GM21619 (cell line): ENCODE results near the gene PDE3A.
"Not testable (repeated sequence)": the region's sequence is repeated elsewhere in the genome, so short reads cannot be mapped to it uniquely, and the experiment has no call there.

Experiments
- ATAC-seq: cut with Tn5 transposase; IDR thresholded peaks from one replicate; pipeline ENCODE4 v1.9.1; 2021; ENCODE audit not compliant: unreplicated experiment

Gene PDE3A

DNA sequence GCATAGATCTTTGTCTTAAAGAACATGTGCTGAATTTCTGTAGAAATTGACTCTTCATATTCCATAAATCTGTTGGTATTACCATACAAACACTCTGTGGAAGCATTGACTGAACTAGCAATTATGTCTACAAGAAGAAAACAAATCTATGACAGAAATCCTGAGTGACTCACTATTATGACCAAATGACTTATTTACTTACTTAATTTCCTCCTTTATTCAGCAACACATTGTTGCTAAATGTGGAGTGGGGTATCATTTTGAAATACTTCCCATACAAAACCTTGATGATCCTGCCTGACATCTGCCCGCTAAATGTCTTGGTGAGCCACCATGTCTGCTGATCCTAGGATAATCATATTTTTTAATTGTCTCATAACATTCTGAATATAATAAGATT is 227.7 kb downstream of the PDE3A start:
- ATAC-seq: no peak

GRCh38 chr12:20599757-20600156 is 231.4 kb downstream of the PDE3A start:
- ATAC-seq: no peak

- ATAC-seq: no peak
These were observed 233.4 kb downstream of the PDE3A start for GRCh38 chr12:20601668-20602280.

DNA sequence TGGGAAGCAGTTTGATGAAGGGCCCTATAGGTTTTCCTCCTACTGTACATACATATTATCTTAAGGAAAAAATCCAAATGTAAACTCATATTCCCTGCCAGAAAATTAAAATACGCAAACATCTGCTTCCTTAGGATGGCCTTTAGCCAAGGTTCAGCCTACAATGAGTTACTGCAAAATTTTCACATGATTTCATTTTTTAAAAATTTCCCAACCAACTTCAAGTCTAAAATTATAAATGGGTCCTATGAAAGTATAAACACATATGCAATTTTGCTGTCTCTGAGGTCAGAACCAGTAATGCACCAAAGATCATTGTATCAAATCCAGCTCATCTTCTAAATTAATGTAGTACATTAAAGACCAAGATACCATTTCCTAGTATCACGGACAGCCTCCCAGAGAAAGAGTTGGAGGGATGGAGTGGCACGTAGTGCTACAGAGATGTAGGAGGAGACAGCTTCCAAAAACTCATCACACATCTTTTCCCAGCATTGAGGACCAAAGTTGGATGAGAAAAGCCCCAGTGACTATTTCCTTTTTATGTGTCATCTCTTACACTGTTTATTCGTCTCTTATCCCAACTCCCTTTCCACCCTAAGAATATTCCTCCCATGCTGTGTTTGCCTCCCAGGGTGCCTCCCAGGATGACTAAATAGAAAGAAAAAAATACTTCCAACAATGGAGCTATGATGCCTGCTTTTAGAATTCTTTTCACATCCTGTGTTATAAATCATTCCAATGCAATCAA is 234.5 kb downstream of the PDE3A start:
- no peak for ATAC-seq

- ATAC-seq: no peak
These were observed 236.2 kb downstream of the PDE3A start for GRCh38 chr12:20604408-20605067.

DNA sequence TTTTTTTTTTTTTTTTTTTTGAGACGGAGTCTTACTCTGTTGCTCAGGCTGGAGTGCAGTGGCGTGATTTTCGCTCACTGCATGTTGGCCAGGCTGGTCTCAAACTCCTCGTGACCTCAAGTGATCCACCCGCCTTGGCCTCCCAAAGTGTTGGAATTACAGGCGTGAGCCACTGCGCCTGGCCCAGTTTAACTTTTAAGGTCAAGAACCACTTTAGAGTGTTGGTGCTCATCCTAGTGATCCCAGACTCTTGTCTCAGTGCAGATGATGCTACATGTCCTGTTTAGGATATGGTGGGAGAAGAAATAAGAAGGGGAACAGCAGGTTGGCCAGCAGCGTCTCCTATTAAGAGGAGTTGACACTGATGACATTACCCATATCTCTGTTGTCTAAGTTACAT is 246.7 kb downstream of the PDE3A start:
- ATAC-seq: not testable (repeated sequence)

DNA sequence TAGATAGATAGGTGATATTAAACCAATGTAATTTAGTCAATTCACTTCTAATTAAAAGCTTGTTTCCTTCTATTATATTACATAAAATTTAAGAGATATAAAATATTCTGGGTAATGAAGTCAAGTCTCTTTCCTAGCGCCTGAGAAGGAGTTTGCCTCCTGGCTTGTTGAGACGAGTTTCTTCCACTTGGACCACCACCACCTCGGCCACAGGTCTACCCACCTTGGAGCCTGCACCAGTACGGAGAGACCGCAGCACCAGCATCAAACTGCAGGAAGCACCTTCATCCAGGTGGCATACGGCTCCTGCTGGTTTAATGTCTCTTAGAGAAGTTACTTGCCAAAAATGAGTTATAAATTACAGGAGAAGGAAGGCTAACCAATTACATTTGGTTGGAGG is 247.8 kb downstream of the PDE3A start:
- no peak for ATAC-seq

- no peak for ATAC-seq
These were observed 251.9 kb downstream of the PDE3A start for GRCh38 chr12:20620261-20620660.

DNA sequence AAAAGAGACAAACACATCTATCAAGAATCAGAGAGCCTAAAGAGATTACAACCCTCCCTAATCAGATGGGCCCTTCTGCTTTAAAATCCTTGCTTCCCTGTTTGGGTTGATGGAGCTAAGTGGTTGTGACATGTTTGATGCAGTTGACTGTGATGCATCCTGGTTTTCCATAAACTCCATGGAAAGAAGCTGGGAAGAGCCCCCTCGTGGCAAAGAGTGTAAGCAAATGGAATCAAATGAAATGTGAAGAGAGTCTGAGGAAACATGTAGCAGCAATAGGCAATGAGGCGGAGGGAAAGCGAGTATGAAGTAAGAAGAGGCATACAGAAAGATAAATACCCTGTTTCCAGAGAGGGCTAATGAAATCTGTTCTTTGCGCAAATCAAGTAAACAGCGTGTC is 256.4 kb downstream of the PDE3A start:
- no peak for ATAC-seq

- no peak for ATAC-seq
These were observed 257.2 kb downstream of the PDE3A start for GRCh38 chr12:20625531-20625930.

DNA sequence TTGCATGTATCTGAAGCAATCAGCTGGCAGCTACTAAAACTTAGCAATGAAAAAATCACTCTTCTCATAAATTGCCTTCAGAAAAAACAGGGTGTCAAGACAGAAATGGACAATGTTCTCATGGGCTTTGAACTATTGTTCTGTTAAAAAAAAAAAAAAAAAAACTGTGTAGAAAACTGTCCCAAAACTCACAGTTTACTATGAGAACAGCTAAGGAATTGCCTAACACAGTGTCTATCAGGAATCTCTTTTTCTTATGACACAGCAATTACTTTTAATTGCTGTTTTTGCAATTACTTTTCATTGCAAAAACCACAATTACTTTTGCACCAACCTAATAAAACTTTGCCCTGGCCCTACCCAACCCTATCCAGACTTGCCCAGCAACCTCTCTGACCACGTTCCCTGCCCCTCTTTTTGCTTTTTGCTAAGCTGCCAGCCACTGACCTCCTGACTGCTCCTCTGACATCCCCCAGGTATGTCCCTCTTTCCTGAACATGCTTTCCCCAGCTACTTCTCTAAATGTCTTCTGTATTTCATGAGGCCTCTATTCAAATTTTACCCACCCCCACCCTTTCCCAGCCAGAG is 258.8 kb downstream of the PDE3A start:
- ATAC-seq: no peak

DNA sequence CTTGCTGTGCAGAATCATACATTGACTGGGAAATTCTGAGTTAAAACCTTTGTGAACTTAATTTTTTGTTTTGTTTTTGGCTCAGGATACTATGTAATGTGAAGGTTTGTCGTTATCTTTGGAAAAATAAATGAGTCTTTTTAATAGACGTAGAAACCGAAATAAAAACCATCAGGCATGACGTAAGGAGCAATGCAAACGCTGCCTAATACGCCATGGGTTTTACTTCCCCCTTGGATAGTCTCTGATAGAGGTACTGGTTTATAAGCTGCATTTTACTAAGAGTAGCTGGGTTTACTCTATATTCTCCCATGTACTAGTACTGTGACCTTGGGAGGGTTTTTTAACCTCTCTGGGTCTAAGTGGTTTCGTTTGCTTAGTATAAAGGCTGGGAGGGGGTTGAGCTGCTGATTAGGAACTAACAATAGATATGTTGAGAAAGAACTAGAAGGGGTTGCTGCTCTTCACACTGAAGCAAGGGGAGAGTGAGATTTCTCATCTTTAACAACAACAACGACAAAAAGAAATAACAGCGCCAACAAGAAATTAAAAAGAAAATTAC is 260.0 kb downstream of the PDE3A start:
- ATAC-seq: no peak

- ATAC-seq: no peak
These were observed 260.7 kb downstream of the PDE3A start for GRCh38 chr12:20628999-20629398.

DNA sequence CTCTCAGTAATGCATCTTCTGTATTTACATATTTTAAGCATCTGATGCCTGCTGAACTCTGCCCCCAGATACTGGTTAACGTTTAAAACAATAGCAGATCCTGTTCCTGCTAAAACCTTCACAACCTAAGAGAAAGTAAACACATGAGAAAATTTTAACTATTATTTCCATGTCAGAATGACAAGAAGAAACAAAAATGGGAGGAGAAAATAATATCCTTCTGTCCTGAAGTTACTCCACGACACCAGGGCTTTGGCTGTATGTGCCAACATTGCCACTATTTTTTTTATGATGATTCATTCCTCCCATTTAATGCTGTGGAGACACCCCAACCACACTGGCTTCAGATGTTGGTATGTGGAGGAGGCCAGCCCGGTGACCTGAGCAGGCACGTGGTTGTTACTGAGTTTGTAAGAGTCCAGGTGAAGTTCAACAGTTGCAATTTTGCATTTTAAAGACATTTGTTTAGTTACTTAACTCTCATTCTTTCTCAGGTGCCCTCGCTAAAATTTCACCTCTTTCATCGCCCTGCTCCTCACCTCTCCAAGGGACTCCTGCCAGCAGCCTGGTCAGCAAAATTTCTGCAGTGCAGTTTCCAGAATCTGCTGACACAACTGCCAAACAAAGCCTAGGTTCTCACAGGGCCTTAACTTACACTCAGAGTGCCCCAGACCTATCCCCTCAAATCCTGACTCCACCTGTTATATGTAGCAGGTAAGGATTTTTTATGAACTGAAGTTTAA is 261.2 kb downstream of the PDE3A start:
- no peak for ATAC-seq

GRCh38 chr12:20631711-20632110 is 263.4 kb downstream of the PDE3A start:
- ATAC-seq: no peak

- no peak for ATAC-seq
These were observed 272.8 kb downstream of the PDE3A start for GRCh38 chr12:20641106-20641505.

- ATAC-seq: no peak
These were observed 275.5 kb downstream of the PDE3A start for GRCh38 chr12:20643822-20644221.

DNA sequence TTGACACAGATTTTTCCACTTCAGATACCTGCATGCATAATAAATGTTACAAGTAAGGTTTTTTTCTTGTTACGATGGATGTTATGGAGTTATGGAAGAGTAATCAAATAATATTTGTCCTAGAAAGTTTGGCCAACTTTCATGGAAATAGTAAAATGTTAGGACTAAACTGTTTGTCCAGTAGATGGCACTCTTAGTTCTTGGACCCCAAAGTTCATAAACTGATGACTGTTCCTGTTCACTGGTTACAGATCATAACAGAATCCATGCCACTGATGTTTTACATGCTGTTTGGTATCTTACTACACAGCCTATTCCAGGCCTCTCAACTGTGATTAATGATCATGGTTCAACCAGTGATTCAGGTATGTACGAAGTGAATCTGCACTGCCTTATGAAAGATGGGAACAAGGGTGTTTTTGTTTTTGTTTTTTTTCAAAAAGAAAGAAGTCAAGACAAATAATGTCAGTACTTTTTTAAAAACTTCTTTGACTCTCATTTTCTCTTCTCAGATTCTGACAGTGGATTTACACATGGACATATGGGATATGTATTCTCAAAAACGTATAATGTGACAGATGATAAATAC is 278.0 kb downstream of the PDE3A start:
- ATAC-seq: no peak

GRCh38 chr12:20653871-20654270 is 285.5 kb downstream of the PDE3A start:
- no peak for ATAC-seq

DNA sequence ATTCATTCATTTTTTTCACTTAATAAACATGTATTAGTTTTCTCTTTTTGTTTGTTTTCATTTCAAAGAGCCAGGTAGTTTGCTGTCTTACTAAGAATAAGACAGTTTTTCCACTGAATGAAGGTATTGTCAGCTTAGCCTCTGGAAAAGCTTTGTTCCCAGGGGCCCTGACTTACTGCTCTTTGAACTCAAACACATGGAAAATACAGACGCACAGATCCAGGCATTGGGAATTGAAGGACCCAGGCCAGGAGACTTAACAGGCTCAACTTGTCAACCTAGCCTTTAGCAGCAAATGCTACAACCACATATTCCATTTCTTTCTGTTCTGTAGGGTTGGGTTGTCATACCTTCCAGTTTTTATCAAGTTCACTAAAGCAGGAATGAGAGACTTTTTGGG is 288.3 kb downstream of the PDE3A start:
- no peak for ATAC-seq

DNA sequence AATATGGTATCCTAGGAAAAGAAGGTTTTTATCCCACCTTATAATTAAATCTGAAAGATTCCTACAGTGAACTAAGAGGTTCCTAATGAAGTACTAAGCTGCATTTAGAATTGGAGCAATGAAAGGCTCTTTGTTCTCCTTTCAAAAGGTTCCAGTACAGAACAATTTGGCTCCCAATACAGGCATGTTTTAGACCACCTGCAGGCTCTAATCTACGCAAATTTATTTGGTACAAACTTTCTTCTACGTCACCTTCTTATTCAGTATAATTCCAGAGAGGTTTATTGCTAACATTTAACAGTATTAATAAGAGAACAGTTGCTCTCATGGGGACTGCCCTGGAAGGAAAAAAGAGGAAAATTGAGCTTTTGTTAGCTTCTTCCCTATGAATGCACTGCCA is 289.2 kb downstream of the PDE3A start:
- no peak for ATAC-seq
